Brain microvascular endothelial cell (primary cell): ENCODE data around the gene GPR84.

Experiments
- DNase-seq: peaks from one replicate; pipeline ENCODE4 v3.0.0-alpha.2; 2020
- H3K27ac ChIP-seq: fragments of 250-450 bp; sonication (Bioruptor Pico); 2 replicates; pipeline ENCODE4 v1.5.1; 2020; ENCODE audit warnings: mild to moderate bottlenecking, moderate library complexity
- H3K27me3 ChIP-seq: fragments of 250-450 bp; sonication (Bioruptor Pico); replicated peaks from 2 replicates; pipeline ENCODE4 v1.5.1; 2020; ENCODE audit warnings: mild to moderate bottlenecking
- H3K36me3 ChIP-seq: fragments of 250-450 bp; sonication (Bioruptor Pico); replicated peaks from 2 replicates; pipeline ENCODE4 v1.5.1; 2020; ENCODE audit warnings: mild to moderate bottlenecking
- H3K4me3 ChIP-seq: 2 replicates; pipeline ENCODE4 v1.5.1; 2011; ENCODE audit warnings: low read depth, mild to moderate bottlenecking, control low read depth, low read length, moderate library complexity
- CTCF ChIP-seq: IDR thresholded peaks from 2 replicates; pipeline ENCODE4 v1.5.1; 2011; ENCODE audit warnings: low read depth, mild to moderate bottlenecking, moderate library complexity, low read length, control low read depth, inconsistent platforms; ENCODE audit errors: missing control alignments
- in situ Hi-C: cut with HindIII; loops from 2 replicates; pipeline ENCODE4 v1.10.0; 2017; ENCODE audit warnings: low sequenced_read_pairs, low pct_ligation_motif_present

Gene GPR84

GRCh38 chr12:54386403-54387113 is 22.3 kb upstream of the GPR84 start:
- no peak for TF ChIP-seq CTCF
- Histone ChIP-seq H3K27me3 (no peaks in the 10 kb centered on the region), H3K27ac (no peak overlapping the region), H3K4me3 (no peak overlapping the region), H3K36me3 (no peaks in the 10 kb centered on the region)
- in situ Hi-C loops = no loop called here
- no peak for DNase-seq

GRCh38 chr12:54385251-54385914 is 21.1 kb upstream of the GPR84 start:
- Histone ChIP-seq H3K4me3 (no peak overlapping the region), H3K36me3 (no peaks in the 10 kb centered on the region), H3K27ac (no peak overlapping the region), H3K27me3 (no peaks in the 10 kb centered on the region)
- TF ChIP-seq CTCF = no peak
- DNase-seq = no peak
- in situ Hi-C loops = no loop called here

- Histone ChIP-seq H3K36me3 (no peaks in the 10 kb centered on the region), H3K27ac (peak within 1 kb of the TSS; percentile 14), H3K4me3 (no peak within 1 kb of the TSS), H3K27me3 (no peaks in the 10 kb centered on the region)
- no peak for DNase-seq
- TF ChIP-seq CTCF = no peak
- in situ Hi-C loops = no loop called here
Observed at GRCh38 chr12:54384591-54385041, 20.3 kb upstream of the GPR84 start, which contains the start of gene ZNF385A. TSS of gene ZNF385A (minus strand) at chr12:54384733. CDS start at chr12:54384514, 219 bp downstream.

- peak; percentile 89 for DNase-seq
- in situ Hi-C loops = no loop called here
- Histone ChIP-seq H3K36me3 (no peaks in the 10 kb centered on the region), H3K27ac (peak overlapping the region; percentile 14), H3K27me3 (no peaks in the 10 kb centered on the region), H3K4me3 (no peak overlapping the region)
- TF ChIP-seq CTCF = no peak
Observed at GRCh38 chr12:54383041-54383609, 18.8 kb upstream of the GPR84 start.

GRCh38 chr12:54381136-54381535 is 16.9 kb upstream of the GPR84 start:
- in situ Hi-C loops = no loop called here
- no peaks in the 10 kb centered on the region for H3K36me3 ChIP-seq
- no peak overlapping the region for H3K4me3 ChIP-seq
- H3K27me3 ChIP-seq = no peaks in the 10 kb centered on the region
- H3K27ac ChIP-seq = no peak overlapping the region
- no peak for DNase-seq
- no peak for TF ChIP-seq CTCF
